ENCODE measurements around the gene KMT2D. TPM values are rescaled to one million over a fixed set of nuclear protein-coding genes. Genes with fewer than 3 reads are reported as not detected.
A peak's percentile ranks its signal among the peaks of the same experiment; 100 is the strongest.

The KMT2D gene
- total and polyA plus RNA-seq, 10 of the 15 experiments (the other 5 are each of a cell fraction or from before 2014, with no cell fraction given), result 0.51 to 71.5 (median 10.4) TPM

- DNase-seq (ENCODE audit: low read depth, low spot score) (no peak), FAIRE-seq (no peak), ATAC-seq (no peak)
- in situ Hi-C loops (cut with MboI), result no loop called here
- Histone ChIP-seq H3K4me2 (ENCODE audit: control insufficient read depth, insufficient read depth) (0 out of 2 replicates have a peak overlapping the region, but pooled peaks have one; percentile 7), H3K9me3 (replicated peaks; ENCODE audit: control insufficient read depth, insufficient read depth, low read length) (no peaks in the 10 kb centered on the region), H3K79me2 (ENCODE audit: control insufficient read depth, insufficient read depth, low read length) (peaks cover 54% of the 10 kb centered on the region), H3K4me3 (no peak overlapping the region), H3K27ac (ENCODE audit: control insufficient read depth, insufficient read depth) (no peak overlapping the region), H3K27me3 (replicated peaks in 1 of 2; ENCODE audit: control insufficient read depth in 2 of 2, insufficient read depth in 2 of 2, low read length in 1 of 2) (no peaks in the 10 kb centered on the region), H2AFZ (ENCODE audit: control insufficient read depth, low read depth, low read length) (no peak overlapping the region), H3K9ac (ENCODE audit: control insufficient read depth, insufficient read depth, low read length) (no peak overlapping the region), H4K20me1 (ENCODE audit: control insufficient read depth, insufficient read depth) (peaks cover 27% of the 10 kb centered on the region), H3K4me1 (ENCODE audit: control insufficient read depth, insufficient read depth, low read length) (peaks cover 6% of the 10 kb centered on the region; the same call in 1 of the 2 replicates), H3K36me3 (ENCODE audit: control insufficient read depth in 2 of 2, insufficient read depth in 2 of 2, low read length in 1 of 2) (peaks cover 26 to 51% of the 10 kb centered on the region in 2 experiments)
- BruUV-seq (replicated peaks), result no TSS peak
- no peak for TF ChIP-seq ETV6 (conservative IDR thresholded peaks at IDR 0.05 in 1 of 2, IDR thresholded peaks at IDR 0.05 in 1 of 2; ENCODE audit: borderline replicate concordance in 1 of 2, low read depth in 1 of 2)
- ChIA-PET CTCF (interaction anchor here (0.5 to 5.0 kb wide), 7 partner anchors 10 to 203 kb away, joined by 3 to 26 read pairs (median 12); partner anchors contain the start of gene DDX23), SMC1A (ENCODE audit: uncharacterized antibody, unreplicated experiment) (interaction anchor here (0.9 to 1.1 kb wide), 2 partner anchors 10 to 31 kb away, joined by 3 to 4 read pairs; no protein-coding TSS in a partner anchor), POLR2A (interaction anchor here (0.6 kb wide), 2 partner anchors 202 to 206 kb away, joined by 3 to 4 read pairs; partner anchors contain the start of gene DDX23), RAD21 (ENCODE audit: unreplicated experiment) (no interaction called here)
- WGBS (ENCODE audit: insufficient coverage, insufficient replicate concordance, low lambda C conversion rate, missing lambda C conversion rate), result 87% methylated on average over 10 of the region's 10 CpGs
- intact Hi-C loops (cut with micrococcal nuclease; ENCODE audit: unreplicated experiment), result no loop called here
Measured at GRCh38 chr12:49054524-49054923, 6.1 kb downstream of the KMT2D start.

GRCh38 chr12:49054096-49054495 is 6.5 kb downstream of the KMT2D start:
- peaks cover 27% of the 10 kb centered on the region for H4K20me1 ChIP-seq (ENCODE audit: control insufficient read depth, insufficient read depth)
- H3K27me3 ChIP-seq (replicated peaks in 1 of 2; ENCODE audit: control insufficient read depth in 2 of 2, insufficient read depth in 2 of 2, low read length in 1 of 2), result no peaks in the 10 kb centered on the region
- no TSS peak for BruUV-seq (replicated peaks)
- RAD21 ChIA-PET (ENCODE audit: unreplicated experiment), result no interaction called here
- H3K9me3 ChIP-seq (replicated peaks; ENCODE audit: control insufficient read depth, insufficient read depth, low read length), result no peaks in the 10 kb centered on the region
- H3K9ac ChIP-seq (ENCODE audit: control insufficient read depth, insufficient read depth, low read length), result no peak overlapping the region
- peaks cover 6% of the 10 kb centered on the region; the same call in 1 of the 2 replicates for H3K4me1 ChIP-seq (ENCODE audit: control insufficient read depth, insufficient read depth, low read length)
- peaks cover 50% of the 10 kb centered on the region for H3K79me2 ChIP-seq (ENCODE audit: control insufficient read depth, insufficient read depth, low read length)
- POLR2A ChIA-PET, result no interaction called here
- H2AFZ ChIP-seq (ENCODE audit: control insufficient read depth, low read depth, low read length), result no peak overlapping the region
- intact Hi-C loops (cut with micrococcal nuclease; ENCODE audit: unreplicated experiment), result no loop called here
- H3K4me2 ChIP-seq (ENCODE audit: control insufficient read depth, insufficient read depth), result no peak overlapping the region
- H3K4me3 ChIP-seq, result no peak overlapping the region
- 96% methylated on average over 5 of the region's 5 CpGs for WGBS (ENCODE audit: insufficient coverage, insufficient replicate concordance, low lambda C conversion rate, missing lambda C conversion rate)
- SMC1A ChIA-PET (ENCODE audit: uncharacterized antibody, unreplicated experiment), result interaction anchor here (1.1 kb wide), 1 partner anchor 31 kb away, joined by 4 read pairs; no protein-coding TSS in a partner anchor
- CTCF ChIA-PET, result interaction anchor here (0.5 to 2.7 kb wide), 4 partner anchors 10 to 202 kb away, joined by 3 to 15 read pairs (median 6); partner anchors contain the start of gene DDX23
- ATAC-seq (no peak), FAIRE-seq (no peak), DNase-seq (ENCODE audit: low read depth, low spot score) (no peak)
- in situ Hi-C loops (cut with MboI), result no loop called here
- H3K36me3 ChIP-seq (ENCODE audit: control insufficient read depth in 2 of 2, insufficient read depth in 2 of 2, low read length in 1 of 2), result peaks cover 30 to 53% of the 10 kb centered on the region in 2 experiments
- H3K27ac ChIP-seq (ENCODE audit: control insufficient read depth, insufficient read depth), result no peak overlapping the region
- TF ChIP-seq RUNX3 (IDR thresholded peaks at IDR 0.05; ENCODE audit: low read length) (no peak), HCFC1 (IDR thresholded peaks at IDR 0.05; ENCODE audit: low read length) (no peak), NBN (IDR thresholded peaks at IDR 0.05) (no peak), RBBP5 (conservative IDR thresholded peaks at IDR 0.05) (no peak), TCF7 (IDR thresholded peaks at IDR 0.05; ENCODE audit: borderline replicate concordance) (no peak), ZZZ3 (IDR thresholded peaks at IDR 0.05; ENCODE audit: control insufficient read depth, insufficient read length, low read depth) (no peak), PKNOX1 (IDR thresholded peaks at IDR 0.05) (no peak), DPF2 (IDR thresholded peaks at IDR 0.05) (no peak), IRF5 (IDR thresholded peaks at IDR 0.05; ENCODE audit: borderline replicate concordance) (no peak), ETV6 (conservative IDR thresholded peaks at IDR 0.05 in 1 of 2, IDR thresholded peaks at IDR 0.05 in 1 of 2; ENCODE audit: borderline replicate concordance in 1 of 2, low read depth in 1 of 2) (no peak), BACH1 (IDR thresholded peaks at IDR 0.05; ENCODE audit: borderline replicate concordance) (no peak), EED (IDR thresholded peaks at IDR 0.05; ENCODE audit: low read depth) (no peak)

All from GM12878 (cell line).